ENCODE results near the gene KIF13A. TPM values are rescaled to one million over a fixed set of nuclear protein-coding genes. Genes with fewer than 3 reads are reported as not detected.
"Not testable (repeated sequence)": the region's sequence is repeated elsewhere in the genome, so short reads cannot be mapped to it uniquely, and the experiment has no call there.

The KIF13A gene
- total RNA-seq, 2 experiments from 2014 or later: 0.91 to 1.4 TPM

- Mint-ChIP-seq H3K27me3 (peaks cover 4% of the 10 kb centered on the region), H3K27ac (no peak overlapping the region), H3K4me1 (ENCODE audit: low read depth) (no peaks in the 10 kb centered on the region), H3K9me3 (no peaks in the 10 kb centered on the region), H3K4me3 (no peak overlapping the region), H3K36me3 (ENCODE audit: low read depth) (no peaks in the 10 kb centered on the region)
- Histone ChIP-seq H3K4me1 (ENCODE audit: insufficient read depth, low read length) (no peaks in the 10 kb centered on the region), H3K9me3 (ENCODE audit: control insufficient read depth in 1 of 2, insufficient read depth in 1 of 2, low read length in 2 of 2) (peaks cover 0 to 10% of the 10 kb centered on the region in 2 experiments), H3K36me3 (ENCODE audit: insufficient read depth, low read length) (no peaks in the 10 kb centered on the region), H3K4me3 (ENCODE audit: low read length) (no peak overlapping the region), H3K27me3 (ENCODE audit: control insufficient read depth in 1 of 2, insufficient read depth in 2 of 2, low read length in 2 of 2) (peaks cover 0 to under 1% of the 10 kb centered on the region in 2 experiments), H3K27ac (ENCODE audit: low read depth in 1 of 2, low read length in 2 of 2) (no peak overlapping the region)
- TF ChIP-seq, protein P1, sequence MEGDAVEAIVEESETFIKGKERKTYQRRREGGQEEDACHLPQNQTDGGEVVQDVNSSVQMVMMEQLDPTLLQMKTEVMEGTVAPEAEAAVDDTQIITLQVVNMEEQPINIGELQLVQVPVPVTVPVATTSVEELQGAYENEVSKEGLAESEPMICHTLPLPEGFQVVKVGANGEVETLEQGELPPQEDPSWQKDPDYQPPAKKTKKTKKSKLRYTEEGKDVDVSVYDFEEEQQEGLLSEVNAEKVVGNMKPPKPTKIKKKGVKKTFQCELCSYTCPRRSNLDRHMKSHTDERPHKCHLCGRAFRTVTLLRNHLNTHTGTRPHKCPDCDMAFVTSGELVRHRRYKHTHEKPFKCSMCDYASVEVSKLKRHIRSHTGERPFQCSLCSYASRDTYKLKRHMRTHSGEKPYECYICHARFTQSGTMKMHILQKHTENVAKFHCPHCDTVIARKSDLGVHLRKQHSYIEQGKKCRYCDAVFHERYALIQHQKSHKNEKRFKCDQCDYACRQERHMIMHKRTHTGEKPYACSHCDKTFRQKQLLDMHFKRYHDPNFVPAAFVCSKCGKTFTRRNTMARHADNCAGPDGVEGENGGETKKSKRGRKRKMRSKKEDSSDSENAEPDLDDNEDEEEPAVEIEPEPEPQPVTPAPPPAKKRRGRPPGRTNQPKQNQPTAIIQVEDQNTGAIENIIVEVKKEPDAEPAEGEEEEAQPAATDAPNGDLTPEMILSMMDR (IDR thresholded peaks at IDR 0.05): no peak
- intact Hi-C loops (cut with DNase I, micrococcal nuclease): no loop called here
- DNase-seq (no peak), ATAC-seq (ENCODE audit: poor library complexity) (no peak)
- ChIA-PET POLR2A (no interaction called here), CTCF (no interaction called here)
Measured at GRCh38 chr6:18023891-18024290, 36.5 kb upstream of the KIF13A start.

GRCh38 chr6:18022398-18023231, 35.2 kb upstream of the KIF13A start:
- intact Hi-C loops (cut with DNase I, micrococcal nuclease): no loop called here
- H3K27me3 ChIP-seq (ENCODE audit: control insufficient read depth in 1 of 2, insufficient read depth in 2 of 2, low read length in 2 of 2): peaks cover 0 to 2% of the 10 kb centered on the region in 2 experiments
- DNase-seq (no peak), ATAC-seq (ENCODE audit: poor library complexity) (no peak)
- H3K36me3 Mint-ChIP-seq (ENCODE audit: low read depth): no peaks in the 10 kb centered on the region
- peaks cover 0 to 10% of the 10 kb centered on the region in 2 experiments for H3K9me3 ChIP-seq (ENCODE audit: control insufficient read depth in 1 of 2, insufficient read depth in 1 of 2, low read length in 2 of 2)
- POLR2A ChIA-PET: no interaction called here
- H3K4me1 ChIP-seq (ENCODE audit: insufficient read depth, low read length): no peaks in the 10 kb centered on the region
- CTCF ChIA-PET: no interaction called here
- TF ChIP-seq, protein P1 (IDR thresholded peaks at IDR 0.05): no peak
- no peak overlapping the region for H3K4me3 ChIP-seq (ENCODE audit: low read length)
- peaks cover 4% of the 10 kb centered on the region for H3K27me3 Mint-ChIP-seq
- H3K4me3 Mint-ChIP-seq: no peak overlapping the region
- H3K27ac ChIP-seq (ENCODE audit: low read depth in 1 of 2, low read length in 2 of 2): no peak overlapping the region
- no peaks in the 10 kb centered on the region for H3K36me3 ChIP-seq (ENCODE audit: insufficient read depth, low read length)
- no peaks in the 10 kb centered on the region for H3K9me3 Mint-ChIP-seq
- no peaks in the 10 kb centered on the region for H3K4me1 Mint-ChIP-seq (ENCODE audit: low read depth)
- no peak overlapping the region for H3K27ac Mint-ChIP-seq

DNA sequence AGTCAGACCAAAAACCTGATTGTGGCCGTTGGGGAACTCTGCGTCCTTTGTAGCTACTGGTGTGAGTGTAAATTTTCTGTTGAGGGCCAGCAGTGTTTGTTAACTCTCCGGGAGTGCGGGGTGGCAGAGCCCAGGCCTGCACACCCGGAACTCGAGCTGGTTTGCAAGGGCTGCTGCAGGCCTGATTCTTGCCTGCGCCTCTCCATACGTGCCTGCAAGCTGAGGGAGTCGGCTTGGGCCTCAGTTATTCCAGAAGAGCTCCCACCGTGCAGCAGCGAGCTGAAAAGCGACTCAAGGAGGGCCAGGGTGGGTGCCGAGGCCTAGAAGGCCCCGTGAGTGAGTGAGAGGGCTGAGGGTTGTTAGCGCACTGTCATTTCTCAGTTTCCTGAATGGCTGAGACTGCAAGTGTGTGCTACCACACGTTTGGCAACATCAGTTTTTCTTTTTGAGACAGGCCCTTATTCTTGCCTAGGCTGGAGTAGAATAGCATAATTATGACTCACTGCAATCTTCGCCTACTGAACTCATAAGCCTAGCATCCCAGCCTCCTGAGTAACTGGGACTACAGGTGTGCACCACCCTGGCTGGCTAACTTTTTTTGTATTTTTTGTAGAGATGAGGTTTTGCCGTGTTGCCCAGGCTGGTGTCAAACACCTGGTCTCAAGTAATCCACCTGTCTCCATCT, 33.9 kb upstream of the KIF13A start:
- Mint-ChIP-seq H3K27me3 (no peaks in the 10 kb centered on the region), H3K9me3 (no peaks in the 10 kb centered on the region), H3K4me1 (ENCODE audit: low read depth) (no peaks in the 10 kb centered on the region), H3K36me3 (ENCODE audit: low read depth) (no peaks in the 10 kb centered on the region), H3K27ac (no peak overlapping the region), H3K4me3 (no peak overlapping the region)
- Histone ChIP-seq H3K27me3 (ENCODE audit: control insufficient read depth in 1 of 2, insufficient read depth in 2 of 2, low read length in 2 of 2) (peaks cover 0 to 2% of the 10 kb centered on the region in 2 experiments), H3K4me1 (ENCODE audit: insufficient read depth, low read length) (no peaks in the 10 kb centered on the region), H3K36me3 (ENCODE audit: insufficient read depth, low read length) (no peaks in the 10 kb centered on the region), H3K9me3 (ENCODE audit: control insufficient read depth in 1 of 2, insufficient read depth in 1 of 2, low read length in 2 of 2) (peaks cover 0 to 10% of the 10 kb centered on the region in 2 experiments), H3K4me3 (ENCODE audit: low read length) (no peak overlapping the region), H3K27ac (ENCODE audit: low read depth in 1 of 2, low read length in 2 of 2) (no peak overlapping the region)
- intact Hi-C loops (cut with DNase I, micrococcal nuclease): no loop called here
- TF ChIP-seq, protein P1 (IDR thresholded peaks at IDR 0.05): no peak
- POLR2A ChIA-PET: no interaction called here
- ATAC-seq (ENCODE audit: poor library complexity) (no peak), DNase-seq (no peak)
- CTCF ChIA-PET: no interaction called here

DNA sequence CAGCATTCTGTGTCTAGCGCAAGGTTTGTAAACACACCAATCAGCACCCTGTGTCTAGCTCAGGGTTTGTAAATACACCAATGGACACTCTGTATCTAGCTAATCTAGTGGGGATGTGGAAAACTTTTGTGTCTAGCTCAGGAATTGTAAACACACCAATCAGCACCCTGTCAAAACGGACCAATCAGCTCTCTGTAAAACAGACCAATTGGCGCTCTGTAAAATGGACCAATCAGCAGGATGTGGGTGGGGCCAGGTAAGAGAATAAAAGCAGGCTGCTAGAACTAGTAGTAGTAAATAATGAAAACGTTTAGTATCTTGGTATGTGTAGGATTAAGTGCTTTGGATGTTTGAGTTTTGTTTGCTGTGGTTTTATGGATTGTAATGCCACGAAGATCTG, 33.1 kb upstream of the KIF13A start:
- POLR2A ChIA-PET; DNase-seq; intact Hi-C loops (cut with DNase I, micrococcal nuclease); H3K9me3 Mint-ChIP-seq; H3K27ac ChIP-seq (ENCODE audit: low read depth in 1 of 2, low read length in 2 of 2); H3K27ac Mint-ChIP-seq; H3K4me3 Mint-ChIP-seq; H3K27me3 Mint-ChIP-seq; H3K27me3 ChIP-seq (ENCODE audit: control insufficient read depth in 1 of 2, insufficient read depth in 2 of 2, low read length in 2 of 2); H3K36me3 ChIP-seq (ENCODE audit: insufficient read depth, low read length); H3K4me1 Mint-ChIP-seq (ENCODE audit: low read depth); H3K36me3 Mint-ChIP-seq (ENCODE audit: low read depth); H3K4me1 ChIP-seq (ENCODE audit: insufficient read depth, low read length); CTCF ChIA-PET; H3K4me3 ChIP-seq (ENCODE audit: low read length); ATAC-seq (ENCODE audit: poor library complexity): not testable (repeated sequence)
- peaks cover 0 to 10% of the 10 kb centered on the region in 2 experiments for H3K9me3 ChIP-seq (ENCODE audit: control insufficient read depth in 1 of 2, insufficient read depth in 1 of 2, low read length in 2 of 2)

Data from CD4-positive, alpha-beta T cell (primary cell).